Tibial nerve (tissue), 3 donors: ENCODE results near the gene PAPOLA.

Experiments
- POLR2A ChIP-seq, 2 donors: fragments of 450-650 bp; IDR thresholded peaks; one replicate each; pipeline ENCODE4 v1.6.1; 2017; ENCODE audit warnings: antibody characterized with exemption in 2 of 2, mild to moderate bottlenecking in 2 of 2, moderate library complexity in 2 of 2
- TF ChIP-seq, protein P1 (sequence below), 5 experiments: fragments of 200-600 bp in 3 of 5; fragments of 450-650 bp in 2 of 5; sonication (generic) in 3 of 5; IDR thresholded peaks; one replicate each; pipeline ENCODE4 v1.5.1; 2016 to 2019; ENCODE audit warnings: antibody characterized with exemption in 5 of 5, mild to moderate bottlenecking in 3 of 5, moderate library complexity in 2 of 5

DNA sequence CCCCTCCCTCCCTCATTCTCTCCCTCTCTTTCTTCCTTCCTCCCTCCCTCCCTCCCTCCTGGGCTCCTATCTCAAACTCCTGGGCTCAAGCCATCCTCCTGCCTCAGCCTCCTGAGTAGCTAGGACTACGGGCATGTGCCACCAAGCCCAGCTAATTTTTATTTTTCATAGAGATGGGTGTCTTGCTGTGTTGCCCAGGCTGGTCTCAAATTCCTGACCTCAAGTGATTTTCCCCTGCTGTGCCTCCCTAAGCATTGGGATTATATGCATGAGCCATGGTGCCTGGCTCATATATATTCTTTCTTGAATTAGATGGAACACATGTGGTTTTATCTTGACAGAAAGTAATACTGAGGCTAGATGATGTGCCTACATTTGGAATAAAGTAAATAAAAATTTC is 14.2 kb downstream of the PAPOLA start:
- TF ChIP-seq, protein P1, sequence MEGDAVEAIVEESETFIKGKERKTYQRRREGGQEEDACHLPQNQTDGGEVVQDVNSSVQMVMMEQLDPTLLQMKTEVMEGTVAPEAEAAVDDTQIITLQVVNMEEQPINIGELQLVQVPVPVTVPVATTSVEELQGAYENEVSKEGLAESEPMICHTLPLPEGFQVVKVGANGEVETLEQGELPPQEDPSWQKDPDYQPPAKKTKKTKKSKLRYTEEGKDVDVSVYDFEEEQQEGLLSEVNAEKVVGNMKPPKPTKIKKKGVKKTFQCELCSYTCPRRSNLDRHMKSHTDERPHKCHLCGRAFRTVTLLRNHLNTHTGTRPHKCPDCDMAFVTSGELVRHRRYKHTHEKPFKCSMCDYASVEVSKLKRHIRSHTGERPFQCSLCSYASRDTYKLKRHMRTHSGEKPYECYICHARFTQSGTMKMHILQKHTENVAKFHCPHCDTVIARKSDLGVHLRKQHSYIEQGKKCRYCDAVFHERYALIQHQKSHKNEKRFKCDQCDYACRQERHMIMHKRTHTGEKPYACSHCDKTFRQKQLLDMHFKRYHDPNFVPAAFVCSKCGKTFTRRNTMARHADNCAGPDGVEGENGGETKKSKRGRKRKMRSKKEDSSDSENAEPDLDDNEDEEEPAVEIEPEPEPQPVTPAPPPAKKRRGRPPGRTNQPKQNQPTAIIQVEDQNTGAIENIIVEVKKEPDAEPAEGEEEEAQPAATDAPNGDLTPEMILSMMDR (IDR thresholded peaks at IDR 0.05): no peak
- TF ChIP-seq POLR2A (IDR thresholded peaks at IDR 0.05): no peak
